SK-N-SH (cell line): ENCODE measurements around the gene NGF.
"Not testable (repeated sequence)": the region's sequence is repeated elsewhere in the genome, so short reads cannot be mapped to it uniquely, and the experiment has no call there.

ENCODE experiments used
- RFX5 ChIP-seq: IDR thresholded peaks from 2 replicates; pipeline ENCODE4 v1.6.1; 2012; ENCODE audit warnings: mild to moderate bottlenecking, improper control_type of control experiment, low read length
- RXRA ChIP-seq: IDR thresholded peaks from 2 replicates; pipeline ENCODE4 v1.4.0; 2012; ENCODE audit warnings: low read depth, mild to moderate bottlenecking, borderline replicate concordance
- TF ChIP-seq, protein P1 (sequence below): fragments of 200-600 bp; sonication (generic); IDR thresholded peaks from 2 replicates; pipeline ENCODE4 v1.6.1; 2017; ENCODE audit warnings: antibody characterized with exemption, mild to moderate bottlenecking, moderate library complexity
- TF ChIP-seq, protein P2 (sequence below): IDR thresholded peaks from 2 replicates; pipeline ENCODE4 v1.6.1; 2012; ENCODE audit warnings: mild to moderate bottlenecking, low read depth, low read length, moderate library complexity
- TF ChIP-seq, protein P3 (sequence below): IDR thresholded peaks from 2 replicates; pipeline ENCODE4 v1.4.0; 2012; ENCODE audit warnings: low read depth

- TF ChIP-seq, protein P1, sequence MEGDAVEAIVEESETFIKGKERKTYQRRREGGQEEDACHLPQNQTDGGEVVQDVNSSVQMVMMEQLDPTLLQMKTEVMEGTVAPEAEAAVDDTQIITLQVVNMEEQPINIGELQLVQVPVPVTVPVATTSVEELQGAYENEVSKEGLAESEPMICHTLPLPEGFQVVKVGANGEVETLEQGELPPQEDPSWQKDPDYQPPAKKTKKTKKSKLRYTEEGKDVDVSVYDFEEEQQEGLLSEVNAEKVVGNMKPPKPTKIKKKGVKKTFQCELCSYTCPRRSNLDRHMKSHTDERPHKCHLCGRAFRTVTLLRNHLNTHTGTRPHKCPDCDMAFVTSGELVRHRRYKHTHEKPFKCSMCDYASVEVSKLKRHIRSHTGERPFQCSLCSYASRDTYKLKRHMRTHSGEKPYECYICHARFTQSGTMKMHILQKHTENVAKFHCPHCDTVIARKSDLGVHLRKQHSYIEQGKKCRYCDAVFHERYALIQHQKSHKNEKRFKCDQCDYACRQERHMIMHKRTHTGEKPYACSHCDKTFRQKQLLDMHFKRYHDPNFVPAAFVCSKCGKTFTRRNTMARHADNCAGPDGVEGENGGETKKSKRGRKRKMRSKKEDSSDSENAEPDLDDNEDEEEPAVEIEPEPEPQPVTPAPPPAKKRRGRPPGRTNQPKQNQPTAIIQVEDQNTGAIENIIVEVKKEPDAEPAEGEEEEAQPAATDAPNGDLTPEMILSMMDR: not testable (repeated sequence)
- TF ChIP-seq, protein P2, sequence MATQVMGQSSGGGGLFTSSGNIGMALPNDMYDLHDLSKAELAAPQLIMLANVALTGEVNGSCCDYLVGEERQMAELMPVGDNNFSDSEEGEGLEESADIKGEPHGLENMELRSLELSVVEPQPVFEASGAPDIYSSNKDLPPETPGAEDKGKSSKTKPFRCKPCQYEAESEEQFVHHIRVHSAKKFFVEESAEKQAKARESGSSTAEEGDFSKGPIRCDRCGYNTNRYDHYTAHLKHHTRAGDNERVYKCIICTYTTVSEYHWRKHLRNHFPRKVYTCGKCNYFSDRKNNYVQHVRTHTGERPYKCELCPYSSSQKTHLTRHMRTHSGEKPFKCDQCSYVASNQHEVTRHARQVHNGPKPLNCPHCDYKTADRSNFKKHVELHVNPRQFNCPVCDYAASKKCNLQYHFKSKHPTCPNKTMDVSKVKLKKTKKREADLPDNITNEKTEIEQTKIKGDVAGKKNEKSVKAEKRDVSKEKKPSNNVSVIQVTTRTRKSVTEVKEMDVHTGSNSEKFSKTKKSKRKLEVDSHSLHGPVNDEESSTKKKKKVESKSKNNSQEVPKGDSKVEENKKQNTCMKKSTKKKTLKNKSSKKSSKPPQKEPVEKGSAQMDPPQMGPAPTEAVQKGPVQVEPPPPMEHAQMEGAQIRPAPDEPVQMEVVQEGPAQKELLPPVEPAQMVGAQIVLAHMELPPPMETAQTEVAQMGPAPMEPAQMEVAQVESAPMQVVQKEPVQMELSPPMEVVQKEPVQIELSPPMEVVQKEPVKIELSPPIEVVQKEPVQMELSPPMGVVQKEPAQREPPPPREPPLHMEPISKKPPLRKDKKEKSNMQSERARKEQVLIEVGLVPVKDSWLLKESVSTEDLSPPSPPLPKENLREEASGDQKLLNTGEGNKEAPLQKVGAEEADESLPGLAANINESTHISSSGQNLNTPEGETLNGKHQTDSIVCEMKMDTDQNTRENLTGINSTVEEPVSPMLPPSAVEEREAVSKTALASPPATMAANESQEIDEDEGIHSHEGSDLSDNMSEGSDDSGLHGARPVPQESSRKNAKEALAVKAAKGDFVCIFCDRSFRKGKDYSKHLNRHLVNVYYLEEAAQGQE: not testable (repeated sequence)
- TF ChIP-seq, protein P3, sequence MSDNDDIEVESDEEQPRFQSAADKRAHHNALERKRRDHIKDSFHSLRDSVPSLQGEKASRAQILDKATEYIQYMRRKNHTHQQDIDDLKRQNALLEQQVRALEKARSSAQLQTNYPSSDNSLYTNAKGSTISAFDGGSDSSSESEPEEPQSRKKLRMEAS: not testable (repeated sequence)
- not testable (repeated sequence) for TF ChIP-seq RXRA, RFX5
Observed at GRCh38 chr1:115383455-115383854, 45.4 kb upstream of the NGF start.
